GM08714 (cell line): ENCODE results near the gene PDE1C.

ENCODE experiments used
- H3K4me3 ChIP-seq: fragments of 200-500 bp; sonication (Bioruptor generic); 2 replicates; pipeline ENCODE4 v1.5.1; 2014; ENCODE audit warnings: mild to moderate bottlenecking, low read length, inconsistent platforms
- ZNF274 ChIP-seq: IDR thresholded peaks from 2 replicates; pipeline ENCODE4 v1.6.1; 2012; ENCODE audit warnings: mild to moderate bottlenecking, low read depth, low read length

Gene PDE1C

GRCh38 chr7:31938650-31939049, 131.6 kb downstream of the PDE1C start:
- no peak for TF ChIP-seq ZNF274
- no peak overlapping the region for H3K4me3 ChIP-seq

DNA sequence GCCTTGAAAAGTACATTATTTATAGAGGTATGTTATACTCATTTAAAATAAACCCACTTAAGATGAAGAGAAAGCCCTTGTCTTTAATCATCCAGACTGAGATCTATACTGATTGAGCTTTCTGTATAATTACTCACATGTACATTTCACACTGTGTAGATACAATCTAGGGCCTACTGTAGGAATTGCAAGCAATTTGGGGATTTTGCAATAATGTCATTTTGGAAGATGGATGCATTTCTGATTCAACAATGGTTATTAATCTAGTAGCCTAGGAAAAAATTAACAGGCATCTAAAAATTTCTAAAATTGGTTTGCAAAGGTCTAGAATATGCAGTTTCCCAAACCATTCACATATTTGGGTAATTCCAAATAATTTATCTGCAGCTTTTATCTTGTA, 132.2 kb downstream of the PDE1C start:
- H3K4me3 ChIP-seq = no peak overlapping the region
- no peak for TF ChIP-seq ZNF274

- no peak for TF ChIP-seq ZNF274
- H3K4me3 ChIP-seq = no peak overlapping the region
These were observed 134.8 kb downstream of the PDE1C start for GRCh38 chr7:31935124-31936054.

DNA sequence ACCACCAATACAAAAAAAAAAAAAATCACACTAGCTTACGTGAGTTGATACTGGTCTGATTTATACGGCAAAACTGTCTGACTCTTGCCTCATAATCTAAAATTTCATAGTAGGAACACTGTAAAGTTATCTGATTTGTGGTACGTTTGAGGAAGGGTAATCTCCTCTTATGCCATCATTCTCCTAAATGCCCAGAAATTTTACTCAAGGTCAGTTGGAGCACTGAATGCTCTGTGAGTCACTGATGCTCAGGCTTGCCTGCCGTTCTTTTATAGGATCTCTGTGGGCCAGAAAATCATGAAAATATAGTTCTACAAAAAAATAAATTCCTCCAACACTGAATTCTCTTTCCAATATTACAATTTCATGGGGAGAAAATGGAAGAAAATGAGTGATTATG, 135.7 kb downstream of the PDE1C start:
- TF ChIP-seq ZNF274 = no peak
- H3K4me3 ChIP-seq = no peak overlapping the region

GRCh38 chr7:31933481-31933880, 136.7 kb downstream of the PDE1C start:
- no peak for TF ChIP-seq ZNF274
- no peak overlapping the region for H3K4me3 ChIP-seq

DNA sequence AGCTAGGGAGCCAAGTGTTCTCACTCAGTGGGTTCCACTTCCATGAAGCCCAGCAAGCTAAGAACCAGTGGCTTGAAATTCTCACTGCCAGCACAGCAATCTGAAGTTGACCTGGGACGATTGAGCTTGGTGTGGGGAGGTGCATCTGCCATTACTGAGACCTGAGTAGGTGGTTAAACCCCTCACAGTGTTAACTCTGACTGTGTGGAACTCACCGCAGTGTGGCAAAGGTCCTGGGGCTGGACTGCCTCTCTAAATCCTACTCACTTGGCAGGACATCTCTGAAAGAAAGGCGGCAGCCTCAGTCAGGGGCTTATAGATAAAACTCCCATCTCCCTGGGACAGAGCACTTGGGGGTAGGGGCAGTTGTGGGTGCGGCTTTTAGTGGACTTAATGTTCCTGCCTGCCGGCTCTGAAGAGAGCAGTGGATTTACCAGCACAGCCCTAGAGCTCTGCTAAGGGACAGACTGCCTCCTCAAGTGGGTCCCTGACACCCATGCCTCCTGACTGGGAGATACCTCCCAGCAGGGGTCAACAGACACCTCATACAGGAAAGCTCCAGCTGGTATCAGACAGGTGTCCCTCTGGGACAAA, 143.1 kb downstream of the PDE1C start:
- no peak for TF ChIP-seq ZNF274
- no peak overlapping the region for H3K4me3 ChIP-seq

GRCh38 chr7:31925753-31926454, 144.3 kb downstream of the PDE1C start:
- TF ChIP-seq ZNF274 = no peak
- H3K4me3 ChIP-seq = no peak overlapping the region

DNA sequence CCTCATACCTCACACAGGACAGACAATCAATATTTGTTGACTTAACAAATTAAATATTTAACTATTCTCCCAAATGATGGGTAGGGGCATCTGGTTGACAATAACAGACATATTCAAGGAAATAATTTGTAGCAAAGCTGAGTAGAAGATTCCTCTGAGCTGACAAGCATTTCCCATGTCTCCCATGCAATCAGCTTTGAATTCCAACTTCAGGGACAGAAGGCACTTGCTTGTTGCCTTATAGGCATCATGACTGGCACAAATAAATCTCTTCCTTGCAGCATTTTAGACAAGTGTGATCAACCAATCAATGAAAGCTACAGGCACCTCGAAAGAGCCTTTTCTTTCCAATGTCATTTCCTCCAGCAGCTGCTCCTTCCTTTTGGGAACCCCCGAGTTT, 146.0 kb downstream of the PDE1C start:
- no peak overlapping the region for H3K4me3 ChIP-seq
- no peak for TF ChIP-seq ZNF274

DNA sequence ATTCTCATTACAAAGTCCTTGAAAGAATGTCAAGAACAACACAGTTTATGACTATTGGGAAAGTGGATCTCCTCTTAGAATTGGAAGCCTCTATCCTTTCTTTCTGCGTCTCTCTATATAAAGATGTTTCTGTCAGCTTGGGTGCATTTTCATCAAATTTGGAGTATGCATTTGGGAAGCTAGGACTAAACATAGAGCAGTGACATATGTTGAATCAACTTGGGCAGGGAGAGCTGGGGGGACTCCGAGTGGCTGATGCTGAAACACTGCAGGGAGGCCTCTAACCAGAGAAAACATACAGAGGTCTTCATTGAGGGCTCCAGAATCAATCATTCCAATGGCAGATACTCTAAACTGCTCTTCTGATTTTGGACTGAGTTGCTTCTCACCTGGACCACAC, 147.4 kb downstream of the PDE1C start:
- H3K4me3 ChIP-seq = no peak overlapping the region
- no peak for TF ChIP-seq ZNF274

GRCh38 chr7:31921047-31921446, 149.2 kb downstream of the PDE1C start:
- TF ChIP-seq ZNF274 = no peak

DNA sequence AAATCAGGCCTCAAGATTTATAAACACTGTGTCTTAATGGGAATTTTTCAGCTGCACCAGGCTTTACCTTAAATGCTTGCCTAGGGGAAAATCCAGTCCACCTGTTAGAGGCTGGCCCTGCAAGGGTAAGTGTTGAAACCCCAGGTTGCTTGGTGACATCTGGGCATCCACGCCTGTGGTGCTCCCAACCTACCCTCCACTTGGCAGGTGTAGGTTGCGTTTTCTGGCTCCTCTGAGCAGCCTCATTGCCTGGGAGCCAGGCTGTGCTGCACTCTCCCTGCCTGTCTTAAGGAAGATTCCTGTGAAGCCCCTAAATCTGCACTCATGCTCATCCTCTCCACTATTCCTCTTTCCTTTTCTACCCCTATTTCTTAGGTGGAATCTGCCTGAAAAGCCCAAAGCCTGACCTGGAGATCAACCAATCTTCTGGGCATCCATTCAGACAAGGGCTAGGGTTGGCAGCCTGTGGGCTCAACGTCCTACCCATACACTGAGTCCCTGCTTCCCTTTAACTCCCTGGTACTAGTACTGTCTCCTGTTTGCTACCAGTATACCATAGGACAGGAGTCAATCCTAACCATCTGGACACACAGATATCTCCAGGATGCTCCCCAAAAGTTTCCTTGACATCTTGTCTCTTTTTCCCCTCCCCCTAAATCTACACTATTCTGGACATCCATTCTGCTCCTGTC, 150.4 kb downstream of the PDE1C start:
- no peak for TF ChIP-seq ZNF274
- no peak overlapping the region for H3K4me3 ChIP-seq

More at GRCh38 chr7:31921047-31921446, 149.2 kb downstream of the PDE1C start:
- no peak overlapping the region for H3K4me3 ChIP-seq

DNA sequence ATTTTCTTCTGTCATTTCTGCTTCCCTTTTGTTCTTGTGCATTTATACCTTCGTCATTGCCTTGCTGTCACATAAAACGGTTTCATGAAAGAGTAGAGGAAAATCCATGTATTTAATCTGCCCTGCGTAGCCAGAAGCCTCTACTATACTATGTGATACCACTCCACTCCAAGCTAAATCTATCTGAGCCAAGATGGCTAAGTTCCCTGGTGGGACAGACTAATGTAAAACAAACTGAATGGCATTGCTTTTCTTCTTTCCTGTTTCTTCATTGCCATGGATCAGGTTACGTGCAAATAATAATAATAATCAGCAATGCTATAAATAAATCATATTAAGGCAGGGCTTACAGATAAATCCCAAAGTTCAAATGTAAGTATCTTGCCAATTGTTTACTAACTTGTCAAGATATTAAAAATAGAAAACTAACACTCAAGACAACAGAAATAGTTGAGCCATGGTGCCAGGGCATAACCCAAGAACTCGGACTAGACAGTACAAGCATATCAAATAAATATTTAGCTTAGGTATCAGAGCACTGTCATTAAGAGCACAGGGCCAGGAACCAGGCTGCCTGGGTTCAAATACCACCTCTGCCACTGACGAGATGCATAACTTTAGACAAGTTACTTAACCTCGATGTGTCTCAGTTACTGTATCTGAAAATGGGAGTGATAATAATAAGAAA, 151.4 kb downstream of the PDE1C start:
- TF ChIP-seq ZNF274 = no peak
- H3K4me3 ChIP-seq = no peak overlapping the region

DNA sequence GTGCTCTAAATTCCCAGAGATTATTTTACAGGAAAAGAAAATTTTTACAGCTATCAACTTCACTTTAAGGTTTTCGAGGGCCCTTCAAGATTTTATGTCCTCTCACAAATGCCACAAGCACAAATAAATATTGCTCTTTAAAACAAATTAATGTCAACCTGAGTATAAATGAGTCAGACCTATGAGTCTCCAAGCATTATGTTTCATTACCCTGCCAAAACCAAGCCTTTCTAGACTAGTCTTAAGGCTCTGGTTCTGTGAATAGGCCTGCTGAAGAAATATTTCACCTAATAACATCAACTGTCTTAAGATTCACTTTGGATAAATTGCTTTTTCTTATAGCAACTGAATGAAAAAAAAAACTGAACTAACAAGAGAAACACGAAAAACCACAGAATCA, 153.0 kb downstream of the PDE1C start:
- no peak for TF ChIP-seq ZNF274
- H3K4me3 ChIP-seq = no peak overlapping the region

GRCh38 chr7:31910191-31910590, 160.0 kb downstream of the PDE1C start:
- no peak for TF ChIP-seq ZNF274
- H3K4me3 ChIP-seq = no peak overlapping the region
